Thymus (tissue), 11 donors: ENCODE results near the gene AP2A1. TPM values are rescaled to one million over a fixed set of nuclear protein-coding genes. Genes with fewer than 3 reads are reported as not detected.

Experiments
- DNase-seq, 9 donors: peaks; one replicate each; pipeline ENCODE4 v3.0.0-alpha.2; 2013; ENCODE audit warnings: low spot score in 9 of 9, low read depth in 6 of 9, missing footprints in 1 of 9
- H3K27ac ChIP-seq, 2 donors: one replicate each; pipeline ENCODE4 v1.5.1; 2013; ENCODE audit warnings: control low read depth in 1 of 2, low read depth in 1 of 2, low read length in 1 of 2, mild to moderate bottlenecking in 1 of 2, moderate library complexity in 1 of 2
- H3K27me3 ChIP-seq, 2 donors: one replicate each; pipeline ENCODE4 v1.5.1; 2013; ENCODE audit warnings: low read length in 1 of 2; ENCODE audit not compliant: control insufficient read depth in 2 of 2, insufficient read depth in 1 of 2
- H3K36me3 ChIP-seq, 2 donors: one replicate each; pipeline ENCODE4 v1.5.1; 2013; ENCODE audit warnings: low read length in 1 of 2, mild to moderate bottlenecking in 1 of 2, moderate library complexity in 1 of 2; ENCODE audit not compliant: control insufficient read depth in 2 of 2, insufficient read depth in 2 of 2
- H3K4me1 ChIP-seq, 2 donors: one replicate each; pipeline ENCODE4 v1.5.1; 2013; ENCODE audit warnings: low read length in 2 of 2; ENCODE audit not compliant: control insufficient read depth in 2 of 2, insufficient read depth in 2 of 2
- H3K4me3 ChIP-seq, 2 donors: one replicate each; pipeline ENCODE4 v1.5.1; 2013; ENCODE audit warnings: low read length in 2 of 2, control low read depth in 1 of 2, mild to moderate bottlenecking in 1 of 2
- H3K9me3 ChIP-seq, 2 donors: one replicate each; pipeline ENCODE4 v1.5.1; 2013; ENCODE audit warnings: low read length in 1 of 2, mild to moderate bottlenecking in 1 of 2; ENCODE audit not compliant: control insufficient read depth in 2 of 2, insufficient read depth in 1 of 2
- WGBS: extraction: QIAGEN DNeasy Blood & Tissue Kit; methylation state at CpG from one replicate; pipeline ENCODE4 v1.1.7; 2013; 5-methylcytosine and 5-hydroxymethylcytosine counted together
- polyA plus RNA-seq: library from polyadenylated mRNA; stranded (reverse); fragments of 200-250 nt; gene quantifications from one replicate; pipeline ENCODE4 v1.2.3, GENCODE V29; 2013
- total RNA-seq: library from RNA; stranded (reverse); fragments of 120-200 nt; gene quantifications from one replicate; pipeline ENCODE4 v1.2.4, GENCODE V29; 2013
- donor health status: healthy.

AP2A1 gene
- total and polyA plus RNA-seq, 2 donors: 16.5 to 26.5 TPM

GRCh38 chr19:49851456-49852259, 84.9 kb downstream of the AP2A1 start:
- DNase-seq: peak in 4 of 9 donors; percentile 11 to 44 (median 33)
- peaks cover 18 to 22% of the 10 kb centered on the region in 2 donors for H3K36me3 ChIP-seq
- peak overlapping the region in 1 of 2 donors; percentile 96 for H3K27ac ChIP-seq
- 4% methylated on average over 78 of the region's 78 CpGs for WGBS
- H3K4me3 ChIP-seq: peak overlapping the region; percentile 49 to 89
- H3K9me3 ChIP-seq: peaks cover 0 to 6% of the 10 kb centered on the region in 2 donors
- H3K4me1 ChIP-seq: peaks cover 8 to 25% of the 10 kb centered on the region in 2 donors
- H3K27me3 ChIP-seq: peaks cover 0 to 5% of the 10 kb centered on the region in 2 donors

- WGBS: 92% methylated on average over 14 of the region's 14 CpGs
- Histone ChIP-seq H3K9me3 (peaks cover 0 to 6% of the 10 kb centered on the region in 2 donors), H3K4me1 (peaks cover 8 to 30% of the 10 kb centered on the region in 2 donors), H3K27ac (no peak overlapping the region), H3K27me3 (peaks cover 0 to 5% of the 10 kb centered on the region in 2 donors), H3K4me3 (no peak overlapping the region), H3K36me3 (peaks cover 28 to 33% of the 10 kb centered on the region in 2 donors)
- DNase-seq: no peak
These were observed 85.9 kb downstream of the AP2A1 start for GRCh38 chr19:49852631-49853126.

GRCh38 chr19:49853852-49854377, 87.1 kb downstream of the AP2A1 start:
- no peak overlapping the region for H3K4me3 ChIP-seq
- H3K27ac ChIP-seq: no peak overlapping the region
- H3K27me3 ChIP-seq: peaks cover 0 to 5% of the 10 kb centered on the region in 2 donors
- WGBS: 97% methylated on average over 10 of the region's 10 CpGs
- peaks cover 8 to 39% of the 10 kb centered on the region in 2 donors for H3K4me1 ChIP-seq
- DNase-seq: no peak
- H3K36me3 ChIP-seq: peaks cover 39 to 45% of the 10 kb centered on the region in 2 donors
- peaks cover 0 to 6% of the 10 kb centered on the region in 2 donors for H3K9me3 ChIP-seq

- Histone ChIP-seq H3K4me1 (peaks cover 8 to 39% of the 10 kb centered on the region in 2 donors), H3K27me3 (peaks cover 0 to 5% of the 10 kb centered on the region in 2 donors), H3K9me3 (no peaks in the 10 kb centered on the region), H3K27ac (no peak overlapping the region), H3K36me3 (peaks cover 43 to 51% of the 10 kb centered on the region in 2 donors), H3K4me3 (no peak overlapping the region)
- WGBS: 97% methylated on average over 39 of the region's 39 CpGs
- DNase-seq: no peak
These were observed 87.8 kb downstream of the AP2A1 start for GRCh38 chr19:49854378-49855263.

- Histone ChIP-seq H3K27me3 (peaks cover 0 to 5% of the 10 kb centered on the region in 2 donors), H3K4me1 (peaks cover 8 to 36% of the 10 kb centered on the region in 2 donors), H3K36me3 (peaks cover 50 to 58% of the 10 kb centered on the region in 2 donors), H3K27ac (no peak overlapping the region), H3K4me3 (no peak overlapping the region), H3K9me3 (no peaks in the 10 kb centered on the region)
- no peak for DNase-seq
- 96% methylated on average over 12 of the region's 12 CpGs for WGBS
These were observed 88.5 kb downstream of the AP2A1 start for GRCh38 chr19:49855277-49855675.

GRCh38 chr19:49855676-49856573, 89.1 kb downstream of the AP2A1 start:
- no peak overlapping the region for H3K4me3 ChIP-seq
- H3K9me3 ChIP-seq: no peaks in the 10 kb centered on the region
- H3K27me3 ChIP-seq: peaks cover 0 to 5% of the 10 kb centered on the region in 2 donors
- no peak for DNase-seq
- H3K27ac ChIP-seq: no peak overlapping the region
- 93% methylated on average over 21 of the region's 21 CpGs for WGBS
- peaks cover 8 to 34% of the 10 kb centered on the region in 2 donors for H3K4me1 ChIP-seq
- peaks cover 56 to 64% of the 10 kb centered on the region in 2 donors for H3K36me3 ChIP-seq

- peaks cover 61 to 71% of the 10 kb centered on the region in 2 donors for H3K36me3 ChIP-seq
- no peak overlapping the region for H3K27ac ChIP-seq
- 97% methylated on average over 18 of the region's 18 CpGs for WGBS
- H3K27me3 ChIP-seq: peaks cover 0 to 5% of the 10 kb centered on the region in 2 donors
- H3K4me3 ChIP-seq: no peak overlapping the region
- H3K4me1 ChIP-seq: peaks cover 8 to 34% of the 10 kb centered on the region in 2 donors
- DNase-seq: no peak
- no peaks in the 10 kb centered on the region for H3K9me3 ChIP-seq
These were observed 89.8 kb downstream of the AP2A1 start for GRCh38 chr19:49856574-49857021.
